Chondrocyte (in vitro differentiated cells): ENCODE data around the gene RXRA. TPM values are rescaled to one million over a fixed set of nuclear protein-coding genes. Genes with fewer than 3 reads are reported as not detected.
A peak's percentile ranks its signal among the peaks of the same experiment; 100 is the strongest.

Source experiments
- DNase-seq: peaks from one replicate; pipeline ENCODE4 v3.0.0; 2021; ENCODE audit warnings: mixed read lengths, low spot score
- H3K27ac Mint-ChIP-seq: one replicate; pipeline ENCODE4 v1.8.0; 2021; ENCODE audit warnings: mild to moderate bottlenecking, moderate library complexity, mixed read lengths; ENCODE audit not compliant: unreplicated experiment
- H3K27me3 Mint-ChIP-seq: 2 replicates; pipeline ENCODE4 v1.8.0; 2021; ENCODE audit warnings: low read depth, mixed read lengths
- H3K36me3 Mint-ChIP-seq: 2 replicates; pipeline ENCODE4 v1.8.0; 2021; ENCODE audit warnings: low read depth, mixed read lengths
- H3K4me1 Mint-ChIP-seq: 2 replicates; pipeline ENCODE4 v1.8.0; 2021; ENCODE audit warnings: low read depth, mild to moderate bottlenecking, mixed read lengths
- H3K4me3 Mint-ChIP-seq: one replicate; pipeline ENCODE4 v1.8.0; 2021; ENCODE audit warnings: mild to moderate bottlenecking, moderate library complexity, mixed read lengths; ENCODE audit not compliant: unreplicated experiment
- H3K9me3 Mint-ChIP-seq: 2 replicates; pipeline ENCODE4 v1.8.0; 2021; ENCODE audit warnings: low read depth, mixed read lengths
- total RNA-seq: library from RNA; stranded (reverse); gene quantifications from 3 replicates; pipeline ENCODE4 v1.2.1, GENCODE V29; 2021
- TF ChIP-seq, protein P1 (sequence below): fragments of 200-600 bp; sonication (generic); IDR thresholded peaks from 2 replicates; pipeline ENCODE4 v1.5.0; 2021; ENCODE audit warnings: antibody characterized with exemption, mild to moderate bottlenecking, moderate library complexity

The RXRA gene
- total RNA-seq, 1 donor from 2014 or later = 27.3 TPM

DNA sequence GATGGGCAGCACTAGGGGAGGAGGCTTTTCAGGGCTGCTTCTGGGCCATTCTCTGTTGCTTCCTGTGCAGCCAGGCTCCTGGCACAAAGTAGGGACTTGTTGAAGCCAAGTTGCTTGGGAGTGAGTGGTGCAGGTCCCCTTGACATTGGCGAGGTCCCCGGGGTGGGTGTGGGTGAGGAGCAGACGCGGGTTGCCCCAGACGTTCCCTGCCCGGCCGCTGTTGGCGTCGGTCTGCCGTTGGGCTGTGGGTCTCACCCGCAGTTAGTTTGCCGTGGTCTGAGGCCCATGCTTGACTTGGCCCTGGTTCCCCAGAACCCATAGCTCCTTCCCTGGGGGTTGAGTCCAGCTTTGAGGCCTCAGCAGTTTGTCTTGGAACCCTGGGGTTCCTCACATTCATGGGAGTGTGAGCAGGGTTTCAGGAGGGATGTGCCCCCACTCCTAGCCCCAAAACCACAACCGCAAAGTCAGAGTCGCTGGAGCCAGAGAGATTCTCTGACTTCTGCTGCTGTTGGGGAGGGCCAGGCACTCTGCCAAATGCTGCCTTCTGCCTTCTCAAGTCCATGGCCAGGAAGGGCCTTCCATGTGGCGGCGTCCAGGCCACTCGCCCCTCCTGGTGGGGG, 77.5 kb downstream of the RXRA start:
- no peak for DNase-seq
- no peaks in the 10 kb centered on the region for H3K36me3 Mint-ChIP-seq
- TF ChIP-seq, protein P1, sequence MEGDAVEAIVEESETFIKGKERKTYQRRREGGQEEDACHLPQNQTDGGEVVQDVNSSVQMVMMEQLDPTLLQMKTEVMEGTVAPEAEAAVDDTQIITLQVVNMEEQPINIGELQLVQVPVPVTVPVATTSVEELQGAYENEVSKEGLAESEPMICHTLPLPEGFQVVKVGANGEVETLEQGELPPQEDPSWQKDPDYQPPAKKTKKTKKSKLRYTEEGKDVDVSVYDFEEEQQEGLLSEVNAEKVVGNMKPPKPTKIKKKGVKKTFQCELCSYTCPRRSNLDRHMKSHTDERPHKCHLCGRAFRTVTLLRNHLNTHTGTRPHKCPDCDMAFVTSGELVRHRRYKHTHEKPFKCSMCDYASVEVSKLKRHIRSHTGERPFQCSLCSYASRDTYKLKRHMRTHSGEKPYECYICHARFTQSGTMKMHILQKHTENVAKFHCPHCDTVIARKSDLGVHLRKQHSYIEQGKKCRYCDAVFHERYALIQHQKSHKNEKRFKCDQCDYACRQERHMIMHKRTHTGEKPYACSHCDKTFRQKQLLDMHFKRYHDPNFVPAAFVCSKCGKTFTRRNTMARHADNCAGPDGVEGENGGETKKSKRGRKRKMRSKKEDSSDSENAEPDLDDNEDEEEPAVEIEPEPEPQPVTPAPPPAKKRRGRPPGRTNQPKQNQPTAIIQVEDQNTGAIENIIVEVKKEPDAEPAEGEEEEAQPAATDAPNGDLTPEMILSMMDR = no peak
- H3K27me3 Mint-ChIP-seq = no peaks in the 10 kb centered on the region
- no peaks in the 10 kb centered on the region for H3K9me3 Mint-ChIP-seq
- no peak overlapping the region for H3K4me3 Mint-ChIP-seq
- peak overlapping the region; percentile 85 for H3K27ac Mint-ChIP-seq
- H3K4me1 Mint-ChIP-seq = peaks cover 49% of the 10 kb centered on the region

DNA sequence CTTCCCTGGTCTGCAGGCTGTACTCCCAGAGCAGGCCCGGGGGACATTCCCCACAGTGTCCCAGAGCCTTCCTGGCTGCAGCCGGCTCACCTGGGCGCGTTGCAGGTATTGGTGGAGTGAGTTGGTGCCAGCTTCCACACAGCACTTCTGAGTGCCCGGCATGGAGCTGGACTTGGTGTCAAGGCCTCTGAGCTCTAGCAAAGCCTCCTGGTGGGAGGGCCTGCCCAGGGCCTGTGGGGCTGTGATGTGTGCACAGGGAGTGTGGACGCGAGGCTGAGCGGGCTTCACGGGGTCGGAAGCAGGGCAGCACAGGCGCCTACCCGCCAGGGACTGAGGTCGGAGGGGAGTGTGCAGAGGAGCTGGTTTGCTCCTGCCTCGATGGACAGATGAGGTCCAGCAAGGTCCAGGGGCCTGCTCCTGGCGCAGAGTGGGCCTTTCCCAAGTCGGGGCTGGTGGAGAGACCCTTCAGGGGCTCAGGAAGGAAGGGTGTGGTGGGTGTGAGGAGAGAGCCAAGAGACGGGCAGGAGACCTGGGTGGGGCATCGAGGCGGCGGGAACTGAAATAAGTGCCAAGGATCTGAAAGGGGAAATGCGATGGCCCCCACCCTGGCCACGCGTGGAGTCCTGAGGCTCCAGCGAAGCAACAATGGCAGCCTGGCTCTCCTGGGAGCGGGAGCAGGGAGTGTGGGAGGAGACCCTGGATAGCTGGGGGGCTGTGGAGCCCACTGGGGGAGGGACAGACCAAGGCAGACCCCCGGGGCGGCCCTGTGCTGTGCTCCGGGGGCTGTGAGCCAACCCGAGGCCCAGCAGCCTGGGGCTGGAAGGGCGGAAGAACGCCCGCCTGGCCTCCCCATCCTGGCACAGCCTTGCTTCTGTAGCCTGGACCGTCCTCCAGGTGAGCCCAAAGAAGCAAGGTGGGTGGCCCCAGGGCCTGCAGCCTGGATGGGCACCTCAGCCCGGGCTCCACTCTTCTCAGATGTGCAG, 78.4 kb downstream of the RXRA start:
- H3K27me3 Mint-ChIP-seq = no peaks in the 10 kb centered on the region
- TF ChIP-seq, protein P1 = no peak
- no peaks in the 10 kb centered on the region for H3K9me3 Mint-ChIP-seq
- H3K4me1 Mint-ChIP-seq = peaks cover 51% of the 10 kb centered on the region
- no peak overlapping the region for H3K4me3 Mint-ChIP-seq
- H3K36me3 Mint-ChIP-seq = no peaks in the 10 kb centered on the region
- no peak for DNase-seq
- H3K27ac Mint-ChIP-seq = peak overlapping the region; percentile 85

DNA sequence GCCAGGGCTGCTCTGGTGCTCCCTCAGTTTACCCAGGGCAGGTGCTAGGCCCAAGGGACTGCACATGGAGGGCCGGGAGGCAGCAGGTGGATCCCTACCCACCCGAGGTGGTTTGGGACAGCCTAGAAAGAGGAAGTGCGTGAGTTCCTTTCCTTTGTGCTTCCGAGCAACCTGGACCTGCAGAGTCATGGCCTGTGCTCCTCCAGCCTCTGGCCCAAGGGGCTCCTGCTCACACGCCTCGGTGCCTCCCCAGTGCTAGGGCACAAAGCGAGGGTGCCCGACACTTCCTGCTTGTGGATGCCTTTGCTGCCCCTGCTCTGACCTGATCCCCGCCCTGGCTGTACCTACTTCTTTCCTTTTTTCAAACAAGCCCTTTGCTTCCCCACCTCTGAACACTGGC, 79.3 kb downstream of the RXRA start:
- DNase-seq = no peak
- TF ChIP-seq, protein P1 = no peak
- peak overlapping the region; percentile 92 for H3K27ac Mint-ChIP-seq
- H3K9me3 Mint-ChIP-seq = no peaks in the 10 kb centered on the region
- no peaks in the 10 kb centered on the region for H3K36me3 Mint-ChIP-seq
- H3K4me3 Mint-ChIP-seq = no peak overlapping the region
- no peaks in the 10 kb centered on the region for H3K27me3 Mint-ChIP-seq
- H3K4me1 Mint-ChIP-seq = peaks cover 59% of the 10 kb centered on the region

DNA sequence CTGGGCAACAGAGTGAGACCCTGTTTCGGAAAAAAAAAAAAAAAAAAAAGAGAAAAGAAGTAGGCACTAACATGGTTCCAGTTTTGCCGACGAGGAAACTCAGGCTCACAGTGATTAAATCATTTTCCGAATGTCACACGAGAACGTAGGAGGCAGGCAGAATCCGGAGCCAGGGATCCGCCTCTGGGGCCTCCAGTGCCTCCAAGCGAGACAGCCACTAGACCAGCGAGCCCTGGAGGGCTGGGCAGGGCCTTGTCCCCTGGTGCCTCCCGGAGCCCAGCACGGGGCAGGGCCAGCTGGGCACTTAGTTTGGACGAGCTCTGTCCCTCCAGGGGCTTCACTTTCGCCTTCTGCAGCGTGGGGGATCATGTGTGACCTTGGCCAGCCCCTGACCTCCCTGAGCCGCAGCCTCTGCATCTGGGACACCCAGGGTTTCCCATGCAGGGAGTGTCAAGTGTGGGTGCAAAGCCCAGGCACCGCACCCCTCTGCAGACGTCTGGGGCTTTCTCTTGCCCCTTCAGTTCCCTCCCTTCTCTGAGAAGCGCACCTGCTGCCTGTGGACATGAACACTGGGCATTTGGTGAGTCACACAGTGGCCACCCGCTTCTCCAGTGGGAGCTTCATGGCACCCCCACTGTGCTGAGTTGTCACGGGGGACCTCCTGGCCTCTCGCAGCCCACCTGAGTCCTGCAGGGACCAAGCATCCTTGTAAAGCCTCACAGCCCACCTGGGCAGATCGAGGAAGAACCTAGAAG, 80.3 kb downstream of the RXRA start:
- DNase-seq = no peak
- Mint-ChIP-seq H3K36me3 (no peaks in the 10 kb centered on the region), H3K4me3 (peak overlapping the region; percentile 48), H3K27me3 (no peaks in the 10 kb centered on the region), H3K4me1 (peaks cover 67% of the 10 kb centered on the region), H3K9me3 (no peaks in the 10 kb centered on the region), H3K27ac (peak overlapping the region; percentile 92)
- TF ChIP-seq, protein P1 = no peak
